Activated naive CD8-positive, alpha-beta T cell treated with anti-CD3 and anti-CD28 coated beads, Interleukin-2, amount 50 U/mL, for 24 hours (primary cell): ENCODE measurements around the gene LATS2.
"Not testable (repeated sequence)": the region's sequence is repeated elsewhere in the genome, so short reads cannot be mapped to it uniquely, and the experiment has no call there.

ENCODE experiments used
- ATAC-seq: fragments of 150-1000 bp; cut with Tn5 transposase; one replicate; pipeline ENCODE4 v1.10.0; 2021
- DNase-seq: peaks from one replicate; pipeline ENCODE4 v3.0.0; 2021
- H3K27ac Mint-ChIP-seq: one replicate; pipeline ENCODE4 v1.8.0; 2021; ENCODE audit warnings: mild to moderate bottlenecking, mixed read lengths
- H3K27me3 Mint-ChIP-seq: one replicate; pipeline ENCODE4 v1.8.0; 2021; ENCODE audit warnings: mixed read lengths
- H3K36me3 Mint-ChIP-seq: one replicate; pipeline ENCODE4 v1.8.0; 2021; ENCODE audit warnings: low read depth, mixed read lengths
- H3K4me1 Mint-ChIP-seq: one replicate; pipeline ENCODE4 v1.8.0; 2021; ENCODE audit warnings: mixed read lengths
- H3K4me3 Mint-ChIP-seq: one replicate; pipeline ENCODE4 v1.8.0; 2021; ENCODE audit warnings: mild to moderate bottlenecking, moderate library complexity, mixed read lengths
- H3K9me3 Mint-ChIP-seq: one replicate; pipeline ENCODE4 v1.8.0; 2021; ENCODE audit warnings: mixed read lengths

Gene LATS2

GRCh38 chr13:20968745-20969144 is 92.6 kb downstream of the LATS2 start:
- ATAC-seq = no peak
- Mint-ChIP-seq H3K4me1 (peaks cover 12% of the 10 kb centered on the region), H3K9me3 (no peaks in the 10 kb centered on the region), H3K4me3 (no peak overlapping the region), H3K27ac (peak overlapping the region; percentile 18), H3K36me3 (no peaks in the 10 kb centered on the region), H3K27me3 (peaks cover 3% of the 10 kb centered on the region)
- DNase-seq = no peak

- H3K27me3 Mint-ChIP-seq = peaks cover 5% of the 10 kb centered on the region
- H3K9me3 Mint-ChIP-seq = no peaks in the 10 kb centered on the region
- no peak overlapping the region for H3K27ac Mint-ChIP-seq
- peaks cover 12% of the 10 kb centered on the region for H3K4me1 Mint-ChIP-seq
- no peak for ATAC-seq
- no peak for DNase-seq
- H3K4me3 Mint-ChIP-seq = no peak overlapping the region
- no peaks in the 10 kb centered on the region for H3K36me3 Mint-ChIP-seq
Measured at GRCh38 chr13:20967340-20967739, 94.0 kb downstream of the LATS2 start.

GRCh38 chr13:20964904-20965303 is 96.5 kb downstream of the LATS2 start:
- Mint-ChIP-seq H3K4me3 (no peak overlapping the region), H3K9me3 (no peaks in the 10 kb centered on the region), H3K27ac (no peak overlapping the region), H3K36me3 (no peaks in the 10 kb centered on the region), H3K4me1 (peaks cover 12% of the 10 kb centered on the region), H3K27me3 (peaks cover 13% of the 10 kb centered on the region)
- no peak for ATAC-seq
- DNase-seq = no peak

- not testable (repeated sequence) for H3K4me3 Mint-ChIP-seq, H3K9me3 Mint-ChIP-seq, H3K27ac Mint-ChIP-seq, H3K36me3 Mint-ChIP-seq, ATAC-seq, H3K4me1 Mint-ChIP-seq, DNase-seq
- peaks cover 17% of the 10 kb centered on the region for H3K27me3 Mint-ChIP-seq
Measured at GRCh38 chr13:20961663-20962062, 99.7 kb downstream of the LATS2 start.

GRCh38 chr13:20960663-20961309 is 100.6 kb downstream of the LATS2 start:
- Mint-ChIP-seq H3K36me3 (no peaks in the 10 kb centered on the region), H3K9me3 (no peaks in the 10 kb centered on the region), H3K27me3 (peaks cover 17% of the 10 kb centered on the region), H3K27ac (no peak overlapping the region), H3K4me3 (no peak overlapping the region), H3K4me1 (no peaks in the 10 kb centered on the region)
- DNase-seq = no peak
- no peak for ATAC-seq

- H3K27me3 Mint-ChIP-seq = peaks cover 15% of the 10 kb centered on the region
- H3K27ac Mint-ChIP-seq = not testable (repeated sequence)
Measured at GRCh38 chr13:20957049-20957620, 104.3 kb downstream of the LATS2 start.

GRCh38 chr13:20955496-20955895 is 105.9 kb downstream of the LATS2 start:
- Mint-ChIP-seq H3K27me3 (peaks cover 13% of the 10 kb centered on the region), H3K36me3 (no peaks in the 10 kb centered on the region), H3K27ac (no peak overlapping the region), H3K9me3 (no peaks in the 10 kb centered on the region), H3K4me3 (no peak overlapping the region), H3K4me1 (no peaks in the 10 kb centered on the region)
- ATAC-seq (no peak), DNase-seq (no peak)

More at GRCh38 chr13:20957049-20957620, 104.3 kb downstream of the LATS2 start:
- not testable (repeated sequence) for H3K4me3 Mint-ChIP-seq, H3K36me3 Mint-ChIP-seq, DNase-seq, H3K4me1 Mint-ChIP-seq, ATAC-seq, H3K9me3 Mint-ChIP-seq

GRCh38 chr13:20953245-20953931 is 108.0 kb downstream of the LATS2 start:
- Mint-ChIP-seq H3K27ac (no peak overlapping the region), H3K9me3 (no peaks in the 10 kb centered on the region), H3K27me3 (peaks cover 19% of the 10 kb centered on the region), H3K36me3 (no peaks in the 10 kb centered on the region), H3K4me1 (no peaks in the 10 kb centered on the region), H3K4me3 (no peak overlapping the region)
- no peak for ATAC-seq
- no peak for DNase-seq

GRCh38 chr13:20952838-20953237 is 108.5 kb downstream of the LATS2 start:
- Mint-ChIP-seq H3K4me3 (no peak overlapping the region), H3K27ac (no peak overlapping the region), H3K36me3 (no peaks in the 10 kb centered on the region), H3K4me1 (no peaks in the 10 kb centered on the region), H3K27me3 (peaks cover 21% of the 10 kb centered on the region), H3K9me3 (no peaks in the 10 kb centered on the region)
- DNase-seq (no peak), ATAC-seq (no peak)

- H3K36me3 Mint-ChIP-seq, H3K27ac Mint-ChIP-seq, H3K4me3 Mint-ChIP-seq, H3K9me3 Mint-ChIP-seq, ATAC-seq, DNase-seq, H3K4me1 Mint-ChIP-seq: not testable (repeated sequence)
- H3K27me3 Mint-ChIP-seq = peaks cover 52% of the 10 kb centered on the region
Measured at GRCh38 chr13:20948001-20948400, 113.4 kb downstream of the LATS2 start.

GRCh38 chr13:20945952-20946383 is 115.4 kb downstream of the LATS2 start:
- H3K4me1 Mint-ChIP-seq = peaks cover 10% of the 10 kb centered on the region
- no peak overlapping the region for H3K27ac Mint-ChIP-seq
- no peak for DNase-seq
- no peaks in the 10 kb centered on the region for H3K36me3 Mint-ChIP-seq
- H3K4me3 Mint-ChIP-seq = peak overlapping the region; percentile 12
- no peak for ATAC-seq
- H3K9me3 Mint-ChIP-seq = no peaks in the 10 kb centered on the region
- peaks cover 52% of the 10 kb centered on the region for H3K27me3 Mint-ChIP-seq

GRCh38 chr13:20942938-20943559 is 118.3 kb downstream of the LATS2 start:
- Mint-ChIP-seq H3K4me3 (no peak overlapping the region), H3K36me3 (no peaks in the 10 kb centered on the region), H3K4me1 (peaks cover 10% of the 10 kb centered on the region), H3K27ac (no peak overlapping the region), H3K27me3 (peaks cover 37% of the 10 kb centered on the region), H3K9me3 (no peaks in the 10 kb centered on the region)
- ATAC-seq (no peak), DNase-seq (no peak)

- not testable (repeated sequence) for DNase-seq, H3K36me3 Mint-ChIP-seq, H3K27ac Mint-ChIP-seq, ATAC-seq, H3K9me3 Mint-ChIP-seq, H3K4me3 Mint-ChIP-seq, H3K4me1 Mint-ChIP-seq
- peaks cover 17% of the 10 kb centered on the region for H3K27me3 Mint-ChIP-seq
Measured at GRCh38 chr13:20940511-20940910, 120.9 kb downstream of the LATS2 start.

GRCh38 chr13:20940083-20940482 is 121.3 kb downstream of the LATS2 start:
- H3K4me1 Mint-ChIP-seq = peaks cover 3% of the 10 kb centered on the region
- H3K36me3 Mint-ChIP-seq = no peaks in the 10 kb centered on the region
- DNase-seq = no peak

GRCh38 chr13:20939662-20940061 is 121.7 kb downstream of the LATS2 start:
- ATAC-seq = no peak
- peaks cover 10% of the 10 kb centered on the region for H3K27me3 Mint-ChIP-seq

More at GRCh38 chr13:20940083-20940482, 121.3 kb downstream of the LATS2 start:
- Mint-ChIP-seq H3K9me3 (no peaks in the 10 kb centered on the region), H3K4me3 (no peak overlapping the region), H3K27ac (no peak overlapping the region), H3K27me3 (peaks cover 13% of the 10 kb centered on the region)
- ATAC-seq = no peak

More at GRCh38 chr13:20939662-20940061, 121.7 kb downstream of the LATS2 start:
- no peak for DNase-seq
- Mint-ChIP-seq H3K9me3 (no peaks in the 10 kb centered on the region), H3K36me3 (no peaks in the 10 kb centered on the region), H3K27ac (no peak overlapping the region), H3K4me1 (peaks cover 3% of the 10 kb centered on the region), H3K4me3 (no peak overlapping the region)
